ENCODE results near the gene ARL6IP1.

DNA sequence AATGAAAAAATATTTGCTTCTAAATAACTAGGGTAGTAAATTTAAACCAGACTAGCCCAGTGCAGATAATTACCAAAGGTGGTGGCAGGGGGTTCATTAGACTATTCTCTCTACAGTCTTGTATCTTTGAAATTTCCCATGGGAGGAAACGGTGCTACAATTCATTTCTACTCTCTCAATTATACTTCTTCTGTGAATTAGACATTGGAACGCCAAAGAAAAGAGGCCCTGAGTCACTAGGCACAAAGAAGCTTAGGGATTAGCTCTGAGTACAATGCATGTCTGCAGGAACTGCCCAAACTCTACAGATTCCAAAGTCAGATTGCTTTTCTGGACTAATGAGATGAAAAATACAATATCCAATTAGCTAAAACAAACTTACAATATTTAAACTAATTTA is 30.7 kb upstream of the ARL6IP1 start:
- TF ChIP-seq ZNF274 (IDR thresholded peaks at IDR 0.05; ENCODE audit: low read depth, low read length) (no peak), SUZ12 (IDR thresholded peaks at IDR 0.05; ENCODE audit: extremely low read depth, insufficient read depth, insufficient read length) (no peak), YY1 (IDR thresholded peaks at IDR 0.05; ENCODE audit: insufficient read depth, insufficient read length) (no peak)
